SU-DHL-6 (cell line): ENCODE data around the gene HMX1.

ENCODE experiments used
- H2AFZ ChIP-seq: fragments of 200-600 bp; sonication (generic); 2 replicates; pipeline ENCODE4 v1.6.1; 2014; ENCODE audit warnings: low read depth, mild to moderate bottlenecking, moderate library complexity, mixed read lengths, antibody characterized with exemption, low read length; ENCODE audit not compliant: severe bottlenecking
- H3F3A ChIP-seq: fragments of 200-600 bp; shearing (Covaris generic); 2 replicates; pipeline ENCODE4 v1.6.0; 2016; ENCODE audit warnings: antibody characterized with exemption, mild to moderate bottlenecking; ENCODE audit not compliant: insufficient read depth
- H3K27ac ChIP-seq: fragments of 200-600 bp; sonication (generic); 2 replicates; pipeline ENCODE4 v1.5.1; 2016; ENCODE audit warnings: low read depth, mild to moderate bottlenecking, low read length, moderate library complexity, mixed read lengths
- H3K27me3 ChIP-seq: fragments of 200-600 bp; sonication (generic), shearing (Covaris generic); 2 replicates; pipeline ENCODE4 v1.6.0; 2014; ENCODE audit warnings: mild to moderate bottlenecking, low read length
- H3K36me3 ChIP-seq: fragments of 200-600 bp; sonication (generic); 2 replicates; pipeline ENCODE4 v1.6.1; 2014; ENCODE audit warnings: mild to moderate bottlenecking, low read length, mixed read lengths
- H3K4me2 ChIP-seq: fragments of 300-600, 200-600 bp; shearing (Covaris generic), sonication (generic); 2 replicates; pipeline ENCODE4 v1.6.0; 2014; ENCODE audit warnings: low read length, low read depth, mild to moderate bottlenecking; ENCODE audit not compliant: poor library complexity, severe bottlenecking
- H3K4me3 ChIP-seq: fragments of 200-600 bp; sonication (generic); 2 replicates; pipeline ENCODE4 v1.5.1; 2014; ENCODE audit warnings: antibody characterized with exemption, low read length, mild to moderate bottlenecking, mixed read lengths; ENCODE audit not compliant: insufficient read depth, poor library complexity, severe bottlenecking
- H3K79me2 ChIP-seq: fragments of 200-600 bp; sonication (generic); 2 replicates; pipeline ENCODE4 v1.6.1; 2014; ENCODE audit warnings: mild to moderate bottlenecking, low read length, moderate library complexity; ENCODE audit not compliant: insufficient read depth
- H3K9ac ChIP-seq: fragments of 200-600 bp; sonication (generic); 2 replicates; pipeline ENCODE4 v1.7.0; 2014; ENCODE audit warnings: mild to moderate bottlenecking, low read length
- H3K9me2 ChIP-seq: fragments of 200-600 bp; sonication (generic); replicated peaks from 2 replicates; pipeline ENCODE4 v1.6.1; 2014; ENCODE audit warnings: low read length; ENCODE audit not compliant: insufficient read depth
- H3K9me3 ChIP-seq: fragments of 200-600 bp; sonication (generic); 2 replicates; pipeline ENCODE4 v1.6.1; 2014; ENCODE audit warnings: low read length, mixed read lengths; ENCODE audit not compliant: insufficient read depth
- H4K20me1 ChIP-seq: fragments of 200-600 bp; sonication (generic); 2 replicates; pipeline ENCODE4 v1.6.1; 2014; ENCODE audit warnings: low read depth, mild to moderate bottlenecking, antibody characterized with exemption, low read length, moderate library complexity, mixed read lengths
- CTCF ChIP-seq: fragments of 200-600 bp; sonication (generic); IDR thresholded peaks from one replicate; pipeline ENCODE4 v1.5.1; 2017; ENCODE audit warnings: antibody characterized with exemption, mild to moderate bottlenecking, low read length, moderate library complexity; ENCODE audit not compliant: insufficient read depth, poor library complexity, severe bottlenecking
- EZH2phosphoT487 ChIP-seq: fragments of 200-600 bp; sonication (generic), shearing (Covaris generic); conservative IDR thresholded peaks from 2 replicates; pipeline ENCODE4 v1.6.1; 2018; ENCODE audit warnings: mild to moderate bottlenecking, antibody characterized with exemption, low read length, moderate library complexity, mixed read lengths

The HMX1 gene

GRCh38 chr4:8854931-8855330 lies 16.7 kb downstream of the HMX1 start:
- H3K4me2 ChIP-seq: no peak overlapping the region

GRCh38 chr4:8854016-8854415 lies 17.6 kb downstream of the HMX1 start:
- no peak overlapping the region for H3K4me3 ChIP-seq
- TF ChIP-seq CTCF (no peak), EZH2phosphoT487 (no peak)
- H3K9ac ChIP-seq: no peak overlapping the region
- no peaks in the 10 kb centered on the region for H3F3A ChIP-seq
- no peaks in the 10 kb centered on the region for H3K27me3 ChIP-seq
- no peak overlapping the region for H2AFZ ChIP-seq
- no peaks in the 10 kb centered on the region for H3K36me3 ChIP-seq
- no peaks in the 10 kb centered on the region for H4K20me1 ChIP-seq
- H3K4me2 ChIP-seq: no peak overlapping the region
- no peaks in the 10 kb centered on the region for H3K79me2 ChIP-seq
- H3K27ac ChIP-seq: no peak overlapping the region
- no peaks in the 10 kb centered on the region for H3K9me3 ChIP-seq
- no peaks in the 10 kb centered on the region for H3K9me2 ChIP-seq

More at GRCh38 chr4:8854931-8855330, 16.7 kb downstream of the HMX1 start:
- no peak overlapping the region for H3K9ac ChIP-seq
- no peak overlapping the region for H2AFZ ChIP-seq
- no peaks in the 10 kb centered on the region for H3K79me2 ChIP-seq
- H3K27ac ChIP-seq: no peak overlapping the region
- no peaks in the 10 kb centered on the region for H3K36me3 ChIP-seq
- no peaks in the 10 kb centered on the region for H4K20me1 ChIP-seq
- H3K27me3 ChIP-seq: no peaks in the 10 kb centered on the region
- no peaks in the 10 kb centered on the region for H3K9me2 ChIP-seq
- no peak overlapping the region for H3K4me3 ChIP-seq
- H3K9me3 ChIP-seq: no peaks in the 10 kb centered on the region
- H3F3A ChIP-seq: no peaks in the 10 kb centered on the region
- no peak for TF ChIP-seq CTCF
- no peak for TF ChIP-seq EZH2phosphoT487

GRCh38 chr4:8853249-8853648 lies 18.4 kb downstream of the HMX1 start:
- Histone ChIP-seq H3K4me3 (no peak overlapping the region), H3K36me3 (no peaks in the 10 kb centered on the region), H4K20me1 (no peaks in the 10 kb centered on the region), H3K4me2 (no peak overlapping the region), H3K9ac (no peak overlapping the region), H3K27ac (no peak overlapping the region), H3K9me2 (no peaks in the 10 kb centered on the region), H3K79me2 (no peaks in the 10 kb centered on the region), H3K9me3 (no peaks in the 10 kb centered on the region), H3F3A (no peaks in the 10 kb centered on the region), H3K27me3 (no peaks in the 10 kb centered on the region), H2AFZ (no peak overlapping the region)
- no peak for TF ChIP-seq EZH2phosphoT487
- TF ChIP-seq CTCF: no peak
